Right ventricle myocardium superior (tissue), 1 donor: Measurements from ENCODE around the gene DNAAF1. TPM values are rescaled to one million over a fixed set of nuclear protein-coding genes. Genes with fewer than 3 reads are reported as not detected.

Experiments
- ATAC-seq: fragments of 200-7000 bp; cut with Tn5 transposase; one replicate; pipeline ENCODE4 v1.9.1; 2020; ENCODE audit warnings: mild to moderate bottlenecking; ENCODE audit not compliant: poor library complexity
- DNase-seq: peaks from one replicate; pipeline ENCODE4 v3.0.0-alpha.2; 2020
- intact Hi-C: fragments of 100-400 bp; cut with DNase I; formaldehyde crosslinking; loops from one replicate; pipeline ENCODE4 v1.11.2; 2022
- total RNA-seq: library from RNA; stranded (reverse); fragmentation: NEBNext Ultra II Directional; extraction: Animal tissue kit (Norgen Biotek cat#: 25700); gene quantifications from one replicate; pipeline ENCODE4 v1.2.1, GENCODE V29; 2021
- donor health status: DM: no; HTN: yes; CAD: no; lungs with severe emphysema.

Gene DNAAF1
- total RNA-seq, 1 donor from 2014 or later: not detected

GRCh38 chr16:84150926-84151325 lies 5.8 kb downstream of the DNAAF1 start:
- intact Hi-C loops: no loop called here
- ATAC-seq (no peak), DNase-seq (no peak)

- DNase-seq (no peak), ATAC-seq (no peak)
- intact Hi-C loops: no loop called here
These were observed 8.6 kb downstream of the DNAAF1 start for GRCh38 chr16:84153660-84154214.

GRCh38 chr16:84155226-84155625 lies 10.1 kb downstream of the DNAAF1 start:
- ATAC-seq (no peak), DNase-seq (no peak)
- intact Hi-C loops: no loop called here

- ATAC-seq: no peak
- intact Hi-C loops: no loop called here
These were observed 10.7 kb downstream of the DNAAF1 start for GRCh38 chr16:84155771-84156170.

GRCh38 chr16:84156342-84156784 lies 11.3 kb downstream of the DNAAF1 start:
- intact Hi-C loops: no loop called here
- no peak for ATAC-seq
- DNase-seq: no peak

More at GRCh38 chr16:84155771-84156170, 10.7 kb downstream of the DNAAF1 start:
- no peak for DNase-seq

- no peak for DNase-seq
- intact Hi-C loops: no loop called here
- ATAC-seq: no peak
These were observed 13.9 kb downstream of the DNAAF1 start for GRCh38 chr16:84159007-84159406.

- intact Hi-C loops: no loop called here
- DNase-seq (no peak), ATAC-seq (no peak)
These were observed 14.7 kb downstream of the DNAAF1 start for GRCh38 chr16:84159800-84160199.

- intact Hi-C loops: no loop called here
- DNase-seq (no peak), ATAC-seq (no peak)
These were observed 15.9 kb downstream of the DNAAF1 start for GRCh38 chr16:84161037-84161436.

GRCh38 chr16:84161801-84162200 lies 16.7 kb downstream of the DNAAF1 start:
- no peak for DNase-seq
- intact Hi-C loops: no loop called here
- no peak for ATAC-seq

GRCh38 chr16:84165746-84166145 lies 20.6 kb downstream of the DNAAF1 start:
- DNase-seq (no peak), ATAC-seq (no peak)
- intact Hi-C loops: no loop called here

GRCh38 chr16:84166796-84167695 lies 21.9 kb downstream of the DNAAF1 start:
- intact Hi-C loops: no loop called here
- ATAC-seq (no peak), DNase-seq (no peak)

- intact Hi-C loops: no loop called here
- DNase-seq (no peak), ATAC-seq (no peak)
These were observed 24.7 kb downstream of the DNAAF1 start for GRCh38 chr16:84169765-84170310.

GRCh38 chr16:84174396-84174795 lies 29.3 kb downstream of the DNAAF1 start:
- intact Hi-C loops: no loop called here
- ATAC-seq (no peak), DNase-seq (no peak)

- DNase-seq (no peak), ATAC-seq (peak; percentile 52)
- intact Hi-C loops: no loop called here
These were observed 30.4 kb downstream of the DNAAF1 start for GRCh38 chr16:84175350-84176081.

- no peak for DNase-seq
- intact Hi-C loops: no loop called here
- ATAC-seq: peak; percentile 14
These were observed 31.3 kb downstream of the DNAAF1 start for GRCh38 chr16:84176192-84177053.

GRCh38 chr16:84177741-84178073 lies 32.6 kb downstream of the DNAAF1 start:
- intact Hi-C loops: no loop called here
- peak; percentile 14 for ATAC-seq
- no peak for DNase-seq

GRCh38 chr16:84178146-84178765 lies 33.1 kb downstream of the DNAAF1 start:
- intact Hi-C loops: no loop called here
- ATAC-seq (peak; percentile 22), DNase-seq (no peak)
